Astrocyte (in vitro differentiated cells and primary cell): ENCODE results near the gene SNX5. TPM values are rescaled to one million over a fixed set of nuclear protein-coding genes. Genes with fewer than 3 reads are reported as not detected.

Experiments
- DNase-seq: peaks from one replicate; pipeline ENCODE4 v3.0.0-alpha.2; 2010; ENCODE audit warnings: low read depth
- FAIRE-seq: peaks from 2 replicates; lab custom pipeline; 2011; peaks lifted over from hg19 to GRCh38; lab: Jason Lieb, UNC
- H2AFZ ChIP-seq: 2 replicates; pipeline ENCODE4 v1.6.0; 2012; ENCODE audit warnings: low read depth, low read length, inconsistent platforms
- H3K27ac ChIP-seq: 2 replicates; pipeline ENCODE4 v1.5.1; 2011; ENCODE audit warnings: low read depth, low read length, inconsistent platforms
- H3K27me3 ChIP-seq: 2 replicates; pipeline ENCODE4 v1.6.0; 2011; ENCODE audit warnings: low read length, inconsistent platforms; ENCODE audit not compliant: insufficient read depth
- H3K36me3 ChIP-seq: 2 replicates; pipeline ENCODE4 v1.5.1; 2011; ENCODE audit warnings: low read length, inconsistent platforms; ENCODE audit not compliant: insufficient read depth
- H3K4me1 ChIP-seq: 2 replicates; pipeline ENCODE4 v1.5.1; 2011; ENCODE audit warnings: low read length, inconsistent platforms; ENCODE audit not compliant: insufficient read depth
- H3K4me2 ChIP-seq: 2 replicates; pipeline ENCODE4 v1.6.0; 2012; ENCODE audit warnings: low read length, inconsistent platforms
- H3K4me3 ChIP-seq: 2 replicates; pipeline ENCODE4 v1.5.1; 2011; ENCODE audit warnings: low read depth, mild to moderate bottlenecking, low read length, inconsistent platforms; ENCODE audit not compliant: insufficient read depth
- H3K79me2 ChIP-seq: 2 replicates; pipeline ENCODE4 v1.6.0; 2012; ENCODE audit warnings: mild to moderate bottlenecking, low read length, inconsistent platforms; ENCODE audit not compliant: insufficient read depth
- H3K9ac ChIP-seq: 2 replicates; pipeline ENCODE4 v1.6.0; 2012; ENCODE audit warnings: mild to moderate bottlenecking, low read length, inconsistent platforms
- H3K9me3 ChIP-seq: 2 replicates; pipeline ENCODE4 v1.5.1; 2012; ENCODE audit warnings: low read depth, mild to moderate bottlenecking, low read length, inconsistent platforms; ENCODE audit not compliant: insufficient read depth
- H4K20me1 ChIP-seq: 2 replicates; pipeline ENCODE4 v1.6.0; 2012; ENCODE audit warnings: low read length, inconsistent platforms; ENCODE audit not compliant: insufficient read depth
- H3K27ac Mint-ChIP-seq: one replicate; pipeline ENCODE4 v1.8.0; 2021; ENCODE audit warnings: mild to moderate bottlenecking, mixed read lengths; ENCODE audit not compliant: unreplicated experiment
- H3K27me3 Mint-ChIP-seq: one replicate; pipeline ENCODE4 v1.8.0; 2021; ENCODE audit warnings: low read depth, mixed read lengths; ENCODE audit not compliant: unreplicated experiment
- H3K36me3 Mint-ChIP-seq: one replicate; pipeline ENCODE4 v1.8.0; 2021; ENCODE audit warnings: low read depth, mixed read lengths; ENCODE audit not compliant: unreplicated experiment
- H3K4me1 Mint-ChIP-seq: one replicate; pipeline ENCODE4 v1.8.0; 2021; ENCODE audit warnings: low read depth, mixed read lengths; ENCODE audit not compliant: unreplicated experiment
- H3K4me3 Mint-ChIP-seq: one replicate; pipeline ENCODE4 v1.8.0; 2021; ENCODE audit warnings: mild to moderate bottlenecking, moderate library complexity, mixed read lengths; ENCODE audit not compliant: unreplicated experiment
- H3K9me3 Mint-ChIP-seq: one replicate; pipeline ENCODE4 v1.8.0; 2021; ENCODE audit warnings: mild to moderate bottlenecking, mixed read lengths; ENCODE audit not compliant: unreplicated experiment
- CTCF ChIP-seq: IDR thresholded peaks from 2 replicates; pipeline ENCODE4 v1.5.1; 2011; ENCODE audit warnings: low read depth, mild to moderate bottlenecking, inconsistent platforms, low read length, moderate library complexity; ENCODE audit not compliant: insufficient read depth
- EZH2 ChIP-seq: IDR thresholded peaks from 2 replicates; pipeline ENCODE4 v1.6.1; 2012; ENCODE audit warnings: mild to moderate bottlenecking, low read length, inconsistent platforms; ENCODE audit not compliant: insufficient read depth
- total RNA-seq: library from RNA; stranded (reverse); gene quantifications from 2 replicates; pipeline ENCODE4 v1.2.1, GENCODE V29; 2021

SNX5 gene
- total RNA-seq, 1 donor from 2014 or later: 95.1 TPM

GRCh38 chr20:17931513-17931912, 37.1 kb downstream of the SNX5 start:
- no peak for DNase-seq
- Histone ChIP-seq H3K79me2 (no peaks in the 10 kb centered on the region), H3K4me3 (no peak overlapping the region), H3K27me3 (no peaks in the 10 kb centered on the region), H3K27ac (no peak overlapping the region), H2AFZ (no peak overlapping the region), H3K9ac (no peak overlapping the region), H3K4me2 (no peak overlapping the region), H3K36me3 (no peaks in the 10 kb centered on the region), H3K4me1 (peaks cover 32% of the 10 kb centered on the region), H4K20me1 (no peaks in the 10 kb centered on the region), H3K9me3 (no peaks in the 10 kb centered on the region)
- no peak overlapping the region for H3K4me3 Mint-ChIP-seq
- no peak for FAIRE-seq
- no peak overlapping the region for H3K27ac Mint-ChIP-seq
- H3K27me3 Mint-ChIP-seq: peaks cover 13% of the 10 kb centered on the region
- peaks cover 1% of the 10 kb centered on the region for H3K36me3 Mint-ChIP-seq
- peaks cover 2% of the 10 kb centered on the region for H3K9me3 Mint-ChIP-seq
- peaks cover 12% of the 10 kb centered on the region for H3K4me1 Mint-ChIP-seq
- no peak for TF ChIP-seq EZH2
- TF ChIP-seq CTCF: no peak

- no peak for DNase-seq
- Histone ChIP-seq H3K36me3 (no peaks in the 10 kb centered on the region), H3K27ac (no peak overlapping the region), H3K9me3 (no peaks in the 10 kb centered on the region), H3K4me3 (no peak overlapping the region), H3K4me2 (no peak overlapping the region), H3K9ac (no peak overlapping the region), H3K27me3 (no peaks in the 10 kb centered on the region), H2AFZ (no peak overlapping the region), H3K79me2 (no peaks in the 10 kb centered on the region), H4K20me1 (no peaks in the 10 kb centered on the region), H3K4me1 (peaks cover 9% of the 10 kb centered on the region)
- Mint-ChIP-seq H3K4me3 (no peak overlapping the region), H3K27me3 (peaks cover 17% of the 10 kb centered on the region), H3K27ac (no peak overlapping the region), H3K9me3 (peaks cover 2% of the 10 kb centered on the region), H3K36me3 (peaks cover 1% of the 10 kb centered on the region), H3K4me1 (peaks cover 3% of the 10 kb centered on the region)
- FAIRE-seq: no peak
- TF ChIP-seq CTCF (no peak), EZH2 (no peak)
Measured at GRCh38 chr20:17928633-17929311, 39.8 kb downstream of the SNX5 start.

GRCh38 chr20:17928211-17928611, 40.4 kb downstream of the SNX5 start:
- Mint-ChIP-seq H3K4me1 (peaks cover 3% of the 10 kb centered on the region), H3K36me3 (peaks cover 1% of the 10 kb centered on the region), H3K4me3 (no peak overlapping the region), H3K9me3 (peaks cover 2% of the 10 kb centered on the region), H3K27ac (no peak overlapping the region), H3K27me3 (peaks cover 17% of the 10 kb centered on the region)
- H3K9me3 ChIP-seq: no peaks in the 10 kb centered on the region
- H4K20me1 ChIP-seq: no peaks in the 10 kb centered on the region
- peaks cover 3% of the 10 kb centered on the region for H3K4me1 ChIP-seq
- no peak for FAIRE-seq
- H3K27me3 ChIP-seq: no peaks in the 10 kb centered on the region
- TF ChIP-seq CTCF: no peak
- no peak for TF ChIP-seq EZH2
- H3K4me2 ChIP-seq: no peak overlapping the region
- no peak overlapping the region for H3K9ac ChIP-seq
- no peak overlapping the region for H3K4me3 ChIP-seq
- H3K79me2 ChIP-seq: no peaks in the 10 kb centered on the region
- no peak overlapping the region for H2AFZ ChIP-seq
- no peak overlapping the region for H3K27ac ChIP-seq
- no peak for DNase-seq
- H3K36me3 ChIP-seq: no peaks in the 10 kb centered on the region
